GM12873 (cell line): Measurements from ENCODE around the gene PCDHGA1.

Experiments
- TF ChIP-seq, protein P1 (sequence below): IDR thresholded peaks from 2 replicates; pipeline ENCODE4 v1.5.1; 2012; ENCODE audit warnings: low read depth, mild to moderate bottlenecking, moderate library complexity, low read length, control low read depth; ENCODE audit not compliant: insufficient read depth; ENCODE audit errors: missing control alignments

Gene PCDHGA1

DNA sequence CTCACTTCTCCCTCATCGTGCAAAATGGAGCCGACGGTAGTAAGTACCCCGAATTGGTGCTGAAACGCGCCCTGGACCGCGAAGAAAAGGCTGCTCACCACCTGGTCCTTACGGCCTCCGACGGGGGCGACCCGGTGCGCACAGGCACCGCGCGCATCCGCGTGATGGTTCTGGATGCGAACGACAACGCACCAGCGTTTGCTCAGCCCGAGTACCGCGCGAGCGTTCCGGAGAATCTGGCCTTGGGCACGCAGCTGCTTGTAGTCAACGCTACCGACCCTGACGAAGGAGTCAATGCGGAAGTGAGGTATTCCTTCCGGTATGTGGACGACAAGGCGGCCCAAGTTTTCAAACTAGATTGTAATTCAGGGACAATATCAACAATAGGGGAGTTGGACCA, 101.0 kb downstream of the PCDHGA1 start:
- TF ChIP-seq, protein P1, sequence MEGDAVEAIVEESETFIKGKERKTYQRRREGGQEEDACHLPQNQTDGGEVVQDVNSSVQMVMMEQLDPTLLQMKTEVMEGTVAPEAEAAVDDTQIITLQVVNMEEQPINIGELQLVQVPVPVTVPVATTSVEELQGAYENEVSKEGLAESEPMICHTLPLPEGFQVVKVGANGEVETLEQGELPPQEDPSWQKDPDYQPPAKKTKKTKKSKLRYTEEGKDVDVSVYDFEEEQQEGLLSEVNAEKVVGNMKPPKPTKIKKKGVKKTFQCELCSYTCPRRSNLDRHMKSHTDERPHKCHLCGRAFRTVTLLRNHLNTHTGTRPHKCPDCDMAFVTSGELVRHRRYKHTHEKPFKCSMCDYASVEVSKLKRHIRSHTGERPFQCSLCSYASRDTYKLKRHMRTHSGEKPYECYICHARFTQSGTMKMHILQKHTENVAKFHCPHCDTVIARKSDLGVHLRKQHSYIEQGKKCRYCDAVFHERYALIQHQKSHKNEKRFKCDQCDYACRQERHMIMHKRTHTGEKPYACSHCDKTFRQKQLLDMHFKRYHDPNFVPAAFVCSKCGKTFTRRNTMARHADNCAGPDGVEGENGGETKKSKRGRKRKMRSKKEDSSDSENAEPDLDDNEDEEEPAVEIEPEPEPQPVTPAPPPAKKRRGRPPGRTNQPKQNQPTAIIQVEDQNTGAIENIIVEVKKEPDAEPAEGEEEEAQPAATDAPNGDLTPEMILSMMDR: no peak

DNA sequence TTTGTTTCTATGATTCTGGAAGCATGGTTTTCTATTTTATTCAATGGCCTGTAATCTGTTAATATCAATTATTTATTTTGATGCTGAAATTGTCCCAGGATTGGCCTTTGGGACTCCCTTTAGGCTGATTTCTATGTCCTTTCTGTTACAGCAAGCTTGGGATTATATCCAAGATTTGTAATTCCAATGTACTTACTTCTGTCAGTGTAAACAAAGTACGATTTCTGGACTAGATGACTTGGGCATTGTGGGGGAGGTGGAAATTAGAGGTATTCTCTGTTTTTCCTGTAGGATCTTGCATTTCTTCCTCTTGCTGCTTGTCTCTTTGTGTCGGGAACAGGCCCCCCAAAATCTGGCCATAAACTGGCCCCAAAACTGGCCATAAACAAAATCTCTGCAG, 103.7 kb downstream of the PCDHGA1 start:
- TF ChIP-seq, protein P1: no peak

DNA sequence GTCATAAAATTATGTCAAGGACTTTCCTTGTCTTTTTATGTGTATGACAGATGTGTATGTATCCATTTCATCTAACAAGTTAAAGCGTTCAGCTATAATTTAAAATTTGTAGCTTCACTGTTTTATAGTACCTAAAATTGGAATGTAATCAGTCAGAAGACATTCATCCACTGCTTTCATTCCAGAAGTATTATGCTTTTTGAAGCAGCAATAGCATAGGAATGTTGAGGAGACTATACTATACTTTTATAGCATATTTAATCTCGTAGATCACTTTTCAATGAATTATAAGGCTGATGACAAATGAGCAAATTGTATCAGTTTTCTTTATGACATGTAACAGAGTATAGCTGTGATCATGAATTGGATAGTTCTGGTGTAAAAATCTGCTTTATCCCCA, 106.9 kb downstream of the PCDHGA1 start:
- TF ChIP-seq, protein P1: no peak

DNA sequence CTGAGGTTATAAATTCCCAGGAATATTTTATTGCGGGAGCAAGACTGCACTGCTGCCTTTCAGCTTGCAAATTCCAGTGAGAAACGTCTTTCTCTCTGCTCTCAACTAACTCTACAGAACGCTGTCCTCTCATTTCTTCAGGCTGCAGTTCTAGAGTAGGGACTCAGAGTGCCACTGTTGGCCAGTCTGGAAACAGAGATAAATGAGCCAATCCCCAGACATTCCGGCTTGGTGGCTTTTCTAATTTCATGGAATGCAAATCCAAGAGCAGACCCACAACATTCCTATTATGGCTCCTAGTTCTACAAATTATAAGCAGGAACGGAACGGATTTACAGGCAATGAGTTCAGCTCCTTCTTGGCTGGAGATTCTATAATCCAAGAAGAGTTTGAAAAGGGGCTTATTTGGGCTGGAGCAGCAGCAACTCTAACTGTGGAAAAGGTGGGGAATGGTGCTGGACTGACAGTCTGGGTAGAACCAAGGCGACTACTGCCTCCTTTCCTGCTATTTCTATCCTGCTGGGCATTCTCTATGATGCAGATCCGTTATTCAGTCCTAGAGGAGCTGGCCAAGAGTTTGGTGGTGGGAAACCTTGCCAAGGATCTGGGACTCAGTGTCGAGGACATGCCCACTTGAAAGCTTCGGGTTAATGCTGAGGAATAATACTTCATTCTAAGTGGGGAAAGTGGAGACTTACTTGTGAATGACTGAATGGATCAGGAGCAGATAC, 109.3 kb downstream of the PCDHGA1 start:
- TF ChIP-seq, protein P1: no peak

DNA sequence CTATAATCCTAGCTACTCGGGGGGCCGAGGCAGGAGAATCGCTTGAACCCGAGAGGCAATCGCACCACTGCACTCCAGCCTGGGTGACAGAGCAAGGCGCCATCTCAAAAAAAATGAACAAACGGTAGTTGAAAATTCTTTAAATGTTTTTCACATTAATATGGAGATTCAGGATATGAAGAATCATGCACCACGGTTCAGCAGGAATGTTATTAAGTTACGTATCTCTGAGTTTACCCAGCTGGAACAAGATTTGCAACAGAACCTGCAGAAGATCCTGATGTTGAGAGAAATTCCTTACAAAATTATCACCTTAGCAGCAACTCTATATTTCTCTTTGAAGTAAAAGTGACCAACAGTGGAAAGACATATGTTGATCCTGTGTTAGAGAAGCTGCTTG, 110.0 kb downstream of the PCDHGA1 start:
- TF ChIP-seq, protein P1: no peak

DNA sequence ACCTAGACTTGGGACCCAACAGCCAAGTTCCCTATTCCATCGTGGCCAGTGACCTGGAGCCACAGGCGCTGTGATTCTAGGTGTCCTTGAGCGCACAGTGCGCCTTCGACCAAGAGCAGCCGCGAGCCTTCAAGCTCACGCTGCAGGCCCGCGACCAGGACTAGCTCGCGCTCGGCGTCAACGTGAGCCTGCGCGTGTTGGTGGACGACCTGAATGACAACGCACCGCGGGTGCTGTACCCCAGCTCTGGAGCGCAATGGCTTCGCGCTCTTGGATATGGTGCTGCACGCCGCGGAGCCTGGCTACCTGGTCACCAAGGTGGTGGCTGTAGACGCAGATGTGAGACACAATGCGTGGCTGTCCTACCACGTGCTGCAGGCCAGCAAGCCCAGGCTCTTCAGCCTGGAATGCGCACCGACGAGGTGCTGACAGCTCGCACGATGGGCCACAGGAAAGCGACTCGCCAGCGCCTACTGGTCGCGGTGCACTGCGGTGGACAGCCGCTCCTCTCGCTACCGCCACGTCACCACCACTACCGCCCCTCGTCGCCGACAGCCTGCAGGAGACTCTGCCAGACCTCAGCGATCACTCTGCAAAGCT, 111.4 kb downstream of the PCDHGA1 start:
- TF ChIP-seq, protein P1: no peak

DNA sequence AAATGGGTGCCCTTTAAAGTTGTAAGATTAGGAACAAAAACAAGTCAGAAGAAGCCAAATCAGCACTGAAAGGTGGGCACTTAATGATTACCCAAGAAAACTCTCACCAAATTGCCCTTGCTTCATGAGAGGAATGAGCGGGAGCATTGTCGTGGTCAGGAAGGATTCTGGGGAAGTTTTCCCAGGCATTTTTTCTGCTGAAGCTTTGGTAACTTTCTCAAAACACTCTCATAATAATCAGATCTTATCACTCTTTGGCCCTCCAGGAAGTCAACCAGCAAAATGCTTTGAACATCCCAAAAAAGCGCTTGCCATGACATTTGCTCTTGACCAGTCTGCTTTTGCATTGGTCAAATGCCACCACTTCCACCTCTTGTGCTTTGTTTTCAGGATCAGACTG, 135.0 kb downstream of the PCDHGA1 start:
- TF ChIP-seq, protein P1: no peak
